Lung microvascular endothelial cell (primary cell): ENCODE measurements around the gene SLC50A1. TPM values are rescaled to one million over a fixed set of nuclear protein-coding genes. Genes with fewer than 3 reads are reported as not detected.

ENCODE experiments used
- DNase-seq, 2 donors: peaks; one replicate each; pipeline versions ENCODE4 v3.0.0 to v3.0.0-alpha.2; 2010; ENCODE audit warnings: low read depth in 2 of 2
- total RNA-seq: library from RNA; depleted of rRNA; stranded (reverse); fragments of >200 nt; gene quantifications from 2 replicates; pipeline ENCODE4 v1.2.1, GENCODE V29; 2014

SLC50A1 gene
- total RNA-seq, 1 donor from 2014 or later, result 36.9 TPM

DNA sequence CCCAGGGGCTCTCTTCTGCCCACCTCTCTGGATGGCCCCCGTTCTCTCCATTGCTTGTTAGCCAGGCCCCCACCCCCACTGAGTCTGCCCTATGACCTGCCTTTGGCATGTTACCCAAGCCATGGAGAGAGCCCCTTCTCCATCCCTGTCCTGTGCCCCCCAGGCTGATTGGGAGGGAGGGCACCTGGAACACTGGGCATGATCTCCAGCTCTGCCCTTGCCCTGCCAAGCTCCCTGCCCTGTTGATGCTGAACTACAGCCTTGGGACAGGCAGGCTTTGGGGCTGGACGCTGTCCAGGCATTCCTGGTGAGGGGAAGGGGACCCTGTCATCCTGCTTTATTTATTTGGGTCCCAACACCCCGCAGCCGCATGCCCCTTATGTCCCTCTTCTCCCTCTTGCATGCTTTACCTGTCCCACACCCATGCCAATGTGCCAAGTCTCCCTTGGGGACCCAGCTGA is 48.7 kb downstream of the SLC50A1 start:
- no peak for DNase-seq

DNA sequence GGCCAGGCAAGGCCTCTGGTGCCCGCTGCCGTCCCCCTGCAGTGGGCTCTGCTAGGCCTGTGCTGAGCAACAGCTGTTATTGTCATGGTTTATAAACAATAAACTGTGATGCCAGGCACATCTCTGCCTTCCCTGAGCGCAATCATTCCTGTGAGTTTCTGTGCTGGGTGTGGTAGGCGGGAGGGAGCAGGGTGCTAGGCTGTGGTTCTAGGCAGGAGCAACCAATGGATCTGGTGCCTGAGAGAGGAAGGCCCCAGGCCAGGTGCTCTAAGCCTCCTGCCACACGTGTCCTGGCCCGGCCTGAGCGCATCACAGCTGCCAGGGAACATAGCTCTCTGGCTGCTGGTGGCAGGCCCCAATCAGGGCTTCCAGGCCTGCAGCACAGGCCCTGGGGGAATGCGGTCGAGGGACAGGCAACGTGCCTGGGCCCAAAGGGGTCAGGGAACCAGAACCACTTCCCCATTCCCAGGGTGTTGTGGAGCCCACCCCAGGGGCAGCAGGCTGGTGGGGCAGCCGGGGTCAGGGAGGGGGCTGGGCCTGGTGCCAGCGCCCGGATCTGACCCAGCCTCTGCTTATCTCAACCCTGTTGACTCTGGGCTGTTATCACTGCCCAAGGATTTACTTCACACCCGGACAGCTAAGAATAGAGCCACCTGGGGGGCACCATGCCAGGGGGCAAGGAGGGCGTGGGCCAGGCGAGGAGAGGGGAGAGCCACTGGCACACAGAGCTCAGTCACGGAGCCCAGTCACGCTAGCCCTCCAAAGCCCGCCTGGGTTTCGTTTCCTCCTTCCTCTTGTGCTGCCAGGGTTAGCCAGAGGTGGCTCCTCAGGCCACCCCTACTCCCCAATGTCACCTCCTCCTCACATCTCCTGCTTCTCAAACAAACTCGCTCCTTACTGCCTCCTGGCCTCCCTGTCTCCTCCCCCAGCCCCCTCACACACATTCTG is 49.5 kb downstream of the SLC50A1 start:
- no peak for DNase-seq

GRCh38 chr1:155185783-155186066 is 50.1 kb downstream of the SLC50A1 start:
- DNase-seq, result no peak

GRCh38 chr1:155186067-155186793 is 50.6 kb downstream of the SLC50A1 start:
- DNase-seq, result no peak

DNA sequence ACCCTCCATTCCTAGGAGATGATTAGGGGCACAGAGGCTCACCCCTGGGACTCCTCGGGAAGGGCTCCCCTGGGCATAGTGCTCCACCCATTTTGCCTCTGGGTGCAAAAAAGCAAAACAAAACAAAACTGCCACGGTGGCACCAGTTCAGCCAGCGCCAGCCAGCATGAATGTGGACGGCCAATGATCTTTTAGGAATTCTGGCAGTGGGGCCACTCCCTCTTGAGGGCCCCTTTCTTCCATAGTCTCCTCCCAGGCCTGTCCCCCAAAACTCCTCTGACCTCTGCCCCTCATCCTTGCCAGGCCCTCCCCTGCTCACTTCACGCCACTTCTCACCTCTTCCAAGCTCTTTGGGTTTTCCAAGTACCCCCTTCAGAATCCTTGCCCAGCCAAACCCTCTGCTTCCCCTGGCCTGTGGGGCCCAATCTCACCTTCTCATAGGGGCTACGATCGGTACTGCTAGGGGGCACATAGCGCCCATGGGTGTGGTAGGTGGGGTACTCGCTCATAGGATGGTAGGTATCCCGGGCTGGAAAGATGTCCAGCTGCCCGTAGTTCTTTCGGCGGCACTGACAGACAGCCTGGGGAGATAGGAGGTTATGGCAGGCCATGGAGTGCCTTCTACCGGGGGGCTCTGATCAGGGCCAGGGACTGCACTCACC is 51.3 kb downstream of the SLC50A1 start:
- no peak for DNase-seq

DNA sequence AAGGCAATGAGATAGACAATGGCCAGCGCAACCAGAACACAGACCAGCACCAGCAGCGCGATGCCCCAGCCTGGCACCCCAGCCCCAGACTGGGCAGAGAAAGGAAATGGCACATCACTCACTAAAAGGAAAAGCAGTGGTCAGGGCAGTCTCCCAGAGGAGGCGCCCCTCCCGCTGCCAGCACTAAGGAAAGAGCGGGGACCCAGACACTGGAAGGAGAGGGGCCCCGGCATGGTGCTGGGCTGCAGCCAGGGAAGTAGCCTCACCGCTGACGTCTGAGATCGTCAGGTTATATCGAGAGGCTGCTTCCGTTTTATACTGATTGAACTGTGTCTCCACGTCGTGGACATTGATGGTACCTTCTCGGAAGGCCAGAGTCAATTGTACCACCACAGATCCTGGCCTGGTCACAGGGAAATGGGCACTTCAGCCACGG is 51.8 kb downstream of the SLC50A1 start:
- no peak for DNase-seq

GRCh38 chr1:155188268-155188667 is 52.6 kb downstream of the SLC50A1 start:
- DNase-seq, result no peak

Other genes with a start within 250 kb of the SLC50A1 start
- gene PMVK, start 199.1 kb upstream of the SLC50A1 start, total RNA-seq, result 7.6 and 13.9 TPM in 2 replicates
- 83.9 and 85.2 TPM in 2 replicates for gene PBXIP1, start 179.8 kb upstream of the SLC50A1 start, total RNA-seq
- gene PYGO2, start 174.1 kb upstream of the SLC50A1 start, total RNA-seq, result 20.5 and 42.5 TPM in 2 replicates
- 175 and 321 TPM in 2 replicates for gene SHC1, start 165.1 kb upstream of the SLC50A1 start, total RNA-seq
- 30.4 and 54.5 TPM in 2 replicates for gene CKS1B, start 161.2 kb upstream of the SLC50A1 start, total RNA-seq
- 18.3 and 24.2 TPM in 2 replicates for gene FLAD1, start 152.5 kb upstream of the SLC50A1 start, total RNA-seq
- 0.40 and 0.44 TPM in 2 replicates for gene LENEP, start 142.3 kb upstream of the SLC50A1 start, total RNA-seq
- 7.4 and 10.3 TPM in 2 replicates for gene ZBTB7B, start 133.1 kb upstream of the SLC50A1 start, total RNA-seq
- gene DCST2, start 102.1 kb upstream of the SLC50A1 start, total RNA-seq, result 0.20 TPM in 1 of 2 replicates, not detected in the other
- gene DCST1, start 102.0 kb upstream of the SLC50A1 start, total RNA-seq, result not detected in 2 replicates
- gene ADAM15, start 84.5 kb upstream of the SLC50A1 start, total RNA-seq, result 82.5 and 197 TPM in 2 replicates
- 13.5 and 15.1 TPM in 2 replicates for gene EFNA4, start 72.1 kb upstream of the SLC50A1 start, total RNA-seq
- gene EFNA3, start 57.0 kb upstream of the SLC50A1 start, total RNA-seq, result 0.79 and 1.3 TPM in 2 replicates
- gene EFNA1, start 8.0 kb upstream of the SLC50A1 start, total RNA-seq, result 127 and 129 TPM in 2 replicates
- gene DPM3, start 4.7 kb downstream of the SLC50A1 start, total RNA-seq, result 25.5 and 34.9 TPM in 2 replicates
- gene KRTCAP2, start 37.5 kb downstream of the SLC50A1 start, total RNA-seq, result 169 and 232 TPM in 2 replicates
- gene TRIM46, start 38.0 kb downstream of the SLC50A1 start, total RNA-seq, result 1.2 and 2.4 TPM in 2 replicates
- gene THBS3, start 72.0 kb downstream of the SLC50A1 start, total RNA-seq, result 7.9 and 9.2 TPM in 2 replicates
- gene MTX1, start 72.8 kb downstream of the SLC50A1 start, total RNA-seq, result 28.8 and 31.6 TPM in 2 replicates
- 2.4 and 3.0 TPM in 2 replicates for gene ENTREP3, start 119.6 kb downstream of the SLC50A1 start, total RNA-seq
- 24.8 and 34.1 TPM in 2 replicates for gene SCAMP3, start 126.5 kb downstream of the SLC50A1 start, total RNA-seq
- 12.2 and 24.0 TPM in 2 replicates for gene CLK2, start 137.7 kb downstream of the SLC50A1 start, total RNA-seq
- 0.44 and 0.60 TPM in 2 replicates for gene HCN3, start 141.6 kb downstream of the SLC50A1 start, total RNA-seq
- gene PKLR, start 165.6 kb downstream of the SLC50A1 start, total RNA-seq, result under 0.01 TPM in 1 of 2 replicates, not detected in the other
- 397 and 432 TPM in 2 replicates for gene FDPS, start 173.0 kb downstream of the SLC50A1 start, total RNA-seq
- 7.2 and 9.3 TPM in 2 replicates for gene RUSC1, start 185.0 kb downstream of the SLC50A1 start, total RNA-seq